Astrocyte (in vitro differentiated cells and primary cell): Measurements from ENCODE around the gene KIAA1614. TPM values are rescaled to one million over a fixed set of nuclear protein-coding genes. Genes with fewer than 3 reads are reported as not detected.

Experiments
- DNase-seq: peaks from one replicate; pipeline ENCODE4 v3.0.0-alpha.2; 2010; ENCODE audit warnings: low read depth
- FAIRE-seq: peaks from 2 replicates; lab custom pipeline; 2011; peaks lifted over from hg19 to GRCh38; lab: Jason Lieb, UNC
- H2AFZ ChIP-seq: 2 replicates; pipeline ENCODE4 v1.6.0; 2012; ENCODE audit warnings: low read depth, low read length, inconsistent platforms
- H3K27ac ChIP-seq: 2 replicates; pipeline ENCODE4 v1.5.1; 2011; ENCODE audit warnings: low read depth, low read length, inconsistent platforms
- H3K27me3 ChIP-seq: 2 replicates; pipeline ENCODE4 v1.6.0; 2011; ENCODE audit warnings: low read length, inconsistent platforms; ENCODE audit not compliant: insufficient read depth
- H3K36me3 ChIP-seq: 2 replicates; pipeline ENCODE4 v1.5.1; 2011; ENCODE audit warnings: low read length, inconsistent platforms; ENCODE audit not compliant: insufficient read depth
- H3K4me1 ChIP-seq: 2 replicates; pipeline ENCODE4 v1.5.1; 2011; ENCODE audit warnings: low read length, inconsistent platforms; ENCODE audit not compliant: insufficient read depth
- H3K4me2 ChIP-seq: 2 replicates; pipeline ENCODE4 v1.6.0; 2012; ENCODE audit warnings: low read length, inconsistent platforms
- H3K4me3 ChIP-seq: 2 replicates; pipeline ENCODE4 v1.5.1; 2011; ENCODE audit warnings: low read depth, mild to moderate bottlenecking, low read length, inconsistent platforms; ENCODE audit not compliant: insufficient read depth
- H3K79me2 ChIP-seq: 2 replicates; pipeline ENCODE4 v1.6.0; 2012; ENCODE audit warnings: mild to moderate bottlenecking, low read length, inconsistent platforms; ENCODE audit not compliant: insufficient read depth
- H3K9ac ChIP-seq: 2 replicates; pipeline ENCODE4 v1.6.0; 2012; ENCODE audit warnings: mild to moderate bottlenecking, low read length, inconsistent platforms
- H3K9me3 ChIP-seq: 2 replicates; pipeline ENCODE4 v1.5.1; 2012; ENCODE audit warnings: low read depth, mild to moderate bottlenecking, low read length, inconsistent platforms; ENCODE audit not compliant: insufficient read depth
- H4K20me1 ChIP-seq: 2 replicates; pipeline ENCODE4 v1.6.0; 2012; ENCODE audit warnings: low read length, inconsistent platforms; ENCODE audit not compliant: insufficient read depth
- H3K27ac Mint-ChIP-seq: one replicate; pipeline ENCODE4 v1.8.0; 2021; ENCODE audit warnings: mild to moderate bottlenecking, mixed read lengths; ENCODE audit not compliant: unreplicated experiment
- H3K27me3 Mint-ChIP-seq: one replicate; pipeline ENCODE4 v1.8.0; 2021; ENCODE audit warnings: low read depth, mixed read lengths; ENCODE audit not compliant: unreplicated experiment
- H3K36me3 Mint-ChIP-seq: one replicate; pipeline ENCODE4 v1.8.0; 2021; ENCODE audit warnings: low read depth, mixed read lengths; ENCODE audit not compliant: unreplicated experiment
- H3K4me1 Mint-ChIP-seq: one replicate; pipeline ENCODE4 v1.8.0; 2021; ENCODE audit warnings: low read depth, mixed read lengths; ENCODE audit not compliant: unreplicated experiment
- H3K4me3 Mint-ChIP-seq: one replicate; pipeline ENCODE4 v1.8.0; 2021; ENCODE audit warnings: mild to moderate bottlenecking, moderate library complexity, mixed read lengths; ENCODE audit not compliant: unreplicated experiment
- H3K9me3 Mint-ChIP-seq: one replicate; pipeline ENCODE4 v1.8.0; 2021; ENCODE audit warnings: mild to moderate bottlenecking, mixed read lengths; ENCODE audit not compliant: unreplicated experiment
- CTCF ChIP-seq: IDR thresholded peaks from 2 replicates; pipeline ENCODE4 v1.5.1; 2011; ENCODE audit warnings: low read depth, mild to moderate bottlenecking, inconsistent platforms, low read length, moderate library complexity; ENCODE audit not compliant: insufficient read depth
- EZH2 ChIP-seq: IDR thresholded peaks from 2 replicates; pipeline ENCODE4 v1.6.1; 2012; ENCODE audit warnings: mild to moderate bottlenecking, low read length, inconsistent platforms; ENCODE audit not compliant: insufficient read depth
- total RNA-seq: library from RNA; stranded (reverse); gene quantifications from 2 replicates; pipeline ENCODE4 v1.2.1, GENCODE V29; 2021

KIAA1614 gene
- total RNA-seq, 1 donor from 2014 or later: 0.84 TPM

DNA sequence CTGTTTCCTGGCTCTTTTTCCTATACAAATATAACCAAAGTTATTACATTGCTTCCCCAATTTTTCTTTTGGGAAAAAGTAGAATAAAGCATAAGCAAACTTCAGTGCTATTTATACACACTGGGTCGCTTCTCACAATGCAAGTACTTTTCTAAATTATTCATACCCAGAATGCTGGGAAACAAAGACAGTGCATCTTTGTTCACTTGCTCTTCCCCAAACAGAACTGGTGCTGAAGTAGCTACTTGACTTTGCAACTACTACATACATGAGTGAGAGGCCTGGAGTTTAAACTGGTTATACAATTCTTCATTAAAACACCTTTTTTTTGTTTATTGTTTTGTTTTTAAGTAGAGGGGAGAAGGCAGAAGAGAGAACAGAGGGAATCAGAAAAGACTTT is 69.7 kb downstream of the KIAA1614 start:
- Histone ChIP-seq H3K36me3 (peaks cover 16% of the 10 kb centered on the region), H2AFZ (no peak overlapping the region), H3K27me3 (no peaks in the 10 kb centered on the region), H3K4me2 (no peak overlapping the region), H3K4me3 (no peak overlapping the region), H3K79me2 (no peaks in the 10 kb centered on the region), H4K20me1 (peaks cover 16% of the 10 kb centered on the region), H3K4me1 (no peaks in the 10 kb centered on the region), H3K9me3 (no peaks in the 10 kb centered on the region), H3K27ac (no peak overlapping the region), H3K9ac (no peak overlapping the region)
- H3K4me3 Mint-ChIP-seq: no peak overlapping the region
- peaks cover 7% of the 10 kb centered on the region for H3K4me1 Mint-ChIP-seq
- no peaks in the 10 kb centered on the region for H3K27me3 Mint-ChIP-seq
- FAIRE-seq (no peak), DNase-seq (no peak)
- H3K9me3 Mint-ChIP-seq: no peaks in the 10 kb centered on the region
- peaks cover 24% of the 10 kb centered on the region for H3K36me3 Mint-ChIP-seq
- no peak overlapping the region for H3K27ac Mint-ChIP-seq
- no peak for TF ChIP-seq CTCF
- no peak for TF ChIP-seq EZH2

- Mint-ChIP-seq H3K36me3 (peaks cover 43% of the 10 kb centered on the region), H3K27ac (no peak overlapping the region), H3K4me3 (no peak overlapping the region), H3K4me1 (peaks cover 2% of the 10 kb centered on the region), H3K27me3 (no peaks in the 10 kb centered on the region), H3K9me3 (no peaks in the 10 kb centered on the region)
- Histone ChIP-seq H3K36me3 (peaks cover 26% of the 10 kb centered on the region), H4K20me1 (no peaks in the 10 kb centered on the region), H3K4me2 (no peak overlapping the region), H3K79me2 (no peaks in the 10 kb centered on the region), H3K27me3 (no peaks in the 10 kb centered on the region), H2AFZ (no peak overlapping the region), H3K4me3 (no peak overlapping the region), H3K4me1 (no peaks in the 10 kb centered on the region), H3K27ac (no peak overlapping the region), H3K9me3 (no peaks in the 10 kb centered on the region), H3K9ac (no peak overlapping the region)
- no peak for TF ChIP-seq EZH2
- no peak for TF ChIP-seq CTCF
- DNase-seq (peak; percentile 13), FAIRE-seq (no peak)
These were observed 75.6 kb downstream of the KIAA1614 start for GRCh38 chr1:180988253-180988752.

- no peak overlapping the region for H3K4me3 ChIP-seq
- H3K9me3 ChIP-seq: no peaks in the 10 kb centered on the region
- no peak overlapping the region for H3K9ac ChIP-seq
- DNase-seq: no peak
- peaks cover 2% of the 10 kb centered on the region for H3K9me3 Mint-ChIP-seq
- H3K4me2 ChIP-seq: no peak overlapping the region
- H3K27me3 ChIP-seq: no peaks in the 10 kb centered on the region
- peaks cover 5% of the 10 kb centered on the region for H4K20me1 ChIP-seq
- peaks cover 6% of the 10 kb centered on the region for H3K36me3 ChIP-seq
- no peaks in the 10 kb centered on the region for H3K27me3 Mint-ChIP-seq
- no peak overlapping the region for H2AFZ ChIP-seq
- TF ChIP-seq EZH2 (no peak), CTCF (no peak)
- H3K27ac Mint-ChIP-seq: no peak overlapping the region
- no peaks in the 10 kb centered on the region for H3K4me1 ChIP-seq
- peaks cover 2% of the 10 kb centered on the region for H3K4me1 Mint-ChIP-seq
- H3K79me2 ChIP-seq: peaks cover 6% of the 10 kb centered on the region
- no peak for FAIRE-seq
- H3K27ac ChIP-seq: no peak overlapping the region
- peaks cover 32% of the 10 kb centered on the region for H3K36me3 Mint-ChIP-seq
- no peak overlapping the region for H3K4me3 Mint-ChIP-seq
These were observed 81.6 kb downstream of the KIAA1614 start for GRCh38 chr1:180994262-180994661.
